Measurements from ENCODE around the gene C5orf58.

The C5orf58 gene

DNA sequence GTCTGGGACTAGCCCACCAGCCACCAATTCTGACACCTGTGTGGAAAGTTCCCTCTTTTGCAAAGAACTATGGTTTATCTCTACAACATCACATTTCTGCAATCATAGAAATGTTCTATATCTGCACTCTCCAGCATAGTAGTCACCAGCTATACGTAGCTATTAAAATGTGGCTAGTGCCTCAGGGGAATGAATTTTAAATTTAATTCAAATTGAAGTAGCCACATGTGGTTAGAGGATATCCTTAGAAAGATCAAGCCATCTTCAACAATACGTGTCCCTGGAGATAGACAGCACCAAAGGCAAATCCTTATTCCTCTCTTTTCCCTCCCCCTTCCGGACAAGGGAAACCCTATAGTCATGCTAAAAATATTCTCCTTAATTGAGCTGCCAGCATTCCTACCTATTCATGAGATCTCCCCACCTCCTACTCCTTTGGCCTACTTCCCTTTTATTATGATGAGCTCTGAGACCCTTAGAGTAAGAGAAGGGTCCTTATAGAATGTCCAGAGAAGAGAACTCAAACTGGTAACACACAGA is 53.7 kb downstream of the C5orf58 start:
- TF ChIP-seq, protein P1, sequence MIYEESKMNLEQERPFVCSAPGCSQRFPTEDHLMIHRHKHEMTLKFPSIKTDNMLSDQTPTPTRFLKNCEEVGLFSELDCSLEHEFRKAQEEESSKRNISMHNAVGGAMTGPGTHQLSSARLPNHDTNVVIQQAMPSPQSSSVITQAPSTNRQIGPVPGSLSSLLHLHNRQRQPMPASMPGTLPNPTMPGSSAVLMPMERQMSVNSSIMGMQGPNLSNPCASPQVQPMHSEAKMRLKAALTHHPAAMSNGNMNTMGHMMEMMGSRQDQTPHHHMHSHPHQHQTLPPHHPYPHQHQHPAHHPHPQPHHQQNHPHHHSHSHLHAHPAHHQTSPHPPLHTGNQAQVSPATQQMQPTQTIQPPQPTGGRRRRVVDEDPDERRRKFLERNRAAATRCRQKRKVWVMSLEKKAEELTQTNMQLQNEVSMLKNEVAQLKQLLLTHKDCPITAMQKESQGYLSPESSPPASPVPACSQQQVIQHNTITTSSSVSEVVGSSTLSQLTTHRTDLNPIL (CRISPR knock-in tag; IDR thresholded peaks at IDR 0.05; ENCODE audit: low read depth), result no peak
- TF ChIP-seq ZFP30 (CRISPR knock-in tag; IDR thresholded peaks at IDR 0.05) (no peak), ZC3H10 (CRISPR knock-in tag; IDR thresholded peaks at IDR 0.05) (no peak), ESRRG (CRISPR knock-in tag; IDR thresholded peaks at IDR 0.05) (no peak), CSDC2 (CRISPR knock-in tag; IDR thresholded peaks at IDR 0.05) (no peak), ZNF8 (CRISPR knock-in tag; IDR thresholded peaks at IDR 0.05) (no peak), SNAI2 (CRISPR knock-in tag; IDR thresholded peaks at IDR 0.05) (no peak), ZNF565 (CRISPR knock-in tag; conservative IDR thresholded peaks at IDR 0.05; ENCODE audit: low read depth) (no peak), TCF4 (CRISPR knock-in tag; IDR thresholded peaks at IDR 0.05; ENCODE audit: borderline replicate concordance) (no peak), TOX (CRISPR knock-in tag; IDR thresholded peaks at IDR 0.05; ENCODE audit: borderline replicate concordance) (no peak), ZNF70 (CRISPR knock-in tag; IDR thresholded peaks at IDR 0.05) (no peak), GLIS3 (CRISPR knock-in tag; IDR thresholded peaks at IDR 0.05) (no peak), ZFP3 (CRISPR knock-in tag; IDR thresholded peaks at IDR 0.05) (no peak)
- TF ChIP-seq, protein P2, sequence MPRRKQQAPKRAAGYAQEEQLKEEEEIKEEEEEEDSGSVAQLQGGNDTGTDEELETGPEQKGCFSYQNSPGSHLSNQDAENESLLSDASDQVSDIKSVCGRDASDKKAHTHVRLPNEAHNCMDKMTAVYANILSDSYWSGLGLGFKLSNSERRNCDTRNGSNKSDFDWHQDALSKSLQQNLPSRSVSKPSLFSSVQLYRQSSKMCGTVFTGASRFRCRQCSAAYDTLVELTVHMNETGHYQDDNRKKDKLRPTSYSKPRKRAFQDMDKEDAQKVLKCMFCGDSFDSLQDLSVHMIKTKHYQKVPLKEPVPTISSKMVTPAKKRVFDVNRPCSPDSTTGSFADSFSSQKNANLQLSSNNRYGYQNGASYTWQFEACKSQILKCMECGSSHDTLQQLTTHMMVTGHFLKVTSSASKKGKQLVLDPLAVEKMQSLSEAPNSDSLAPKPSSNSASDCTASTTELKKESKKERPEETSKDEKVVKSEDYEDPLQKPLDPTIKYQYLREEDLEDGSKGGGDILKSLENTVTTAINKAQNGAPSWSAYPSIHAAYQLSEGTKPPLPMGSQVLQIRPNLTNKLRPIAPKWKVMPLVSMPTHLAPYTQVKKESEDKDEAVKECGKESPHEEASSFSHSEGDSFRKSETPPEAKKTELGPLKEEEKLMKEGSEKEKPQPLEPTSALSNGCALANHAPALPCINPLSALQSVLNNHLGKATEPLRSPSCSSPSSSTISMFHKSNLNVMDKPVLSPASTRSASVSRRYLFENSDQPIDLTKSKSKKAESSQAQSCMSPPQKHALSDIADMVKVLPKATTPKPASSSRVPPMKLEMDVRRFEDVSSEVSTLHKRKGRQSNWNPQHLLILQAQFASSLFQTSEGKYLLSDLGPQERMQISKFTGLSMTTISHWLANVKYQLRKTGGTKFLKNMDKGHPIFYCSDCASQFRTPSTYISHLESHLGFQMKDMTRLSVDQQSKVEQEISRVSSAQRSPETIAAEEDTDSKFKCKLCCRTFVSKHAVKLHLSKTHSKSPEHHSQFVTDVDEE (CRISPR knock-in tag; IDR thresholded peaks at IDR 0.05), result no peak
- TF ChIP-seq, protein P3, sequence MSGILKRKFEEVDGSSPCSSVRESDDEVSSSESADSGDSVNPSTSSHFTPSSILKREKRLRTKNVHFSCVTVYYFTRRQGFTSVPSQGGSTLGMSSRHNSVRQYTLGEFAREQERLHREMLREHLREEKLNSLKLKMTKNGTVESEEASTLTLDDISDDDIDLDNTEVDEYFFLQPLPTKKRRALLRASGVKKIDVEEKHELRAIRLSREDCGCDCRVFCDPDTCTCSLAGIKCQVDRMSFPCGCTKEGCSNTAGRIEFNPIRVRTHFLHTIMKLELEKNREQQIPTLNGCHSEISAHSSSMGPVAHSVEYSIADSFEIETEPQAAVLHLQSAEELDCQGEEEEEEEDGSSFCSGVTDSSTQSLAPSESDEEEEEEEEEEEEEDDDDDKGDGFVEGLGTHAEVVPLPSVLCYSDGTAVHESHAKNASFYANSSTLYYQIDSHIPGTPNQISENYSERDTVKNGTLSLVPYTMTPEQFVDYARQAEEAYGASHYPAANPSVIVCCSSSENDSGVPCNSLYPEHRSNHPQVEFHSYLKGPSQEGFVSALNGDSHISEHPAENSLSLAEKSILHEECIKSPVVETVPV (CRISPR knock-in tag; IDR thresholded peaks at IDR 0.05), result no peak
- no peak for ATAC-seq

DNA sequence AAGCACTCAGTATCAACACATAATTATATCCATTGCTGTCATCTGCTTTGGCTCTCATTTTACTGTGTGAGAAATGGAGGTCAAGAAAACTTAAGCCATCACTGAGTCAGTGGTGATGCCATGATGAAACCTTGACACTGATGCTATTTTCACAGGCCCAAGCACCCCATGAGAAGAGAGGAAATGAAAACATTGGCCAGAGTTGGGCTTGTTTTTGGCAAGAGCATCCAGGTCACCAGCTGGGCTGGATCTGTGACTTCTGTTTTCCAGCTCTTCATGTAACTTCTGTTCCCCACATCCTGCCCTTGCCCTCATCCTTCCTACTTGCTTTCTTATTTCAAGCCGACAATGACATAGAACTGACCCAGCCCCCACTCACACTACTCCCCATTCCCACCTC is 54.7 kb downstream of the C5orf58 start:
- TF ChIP-seq, protein P4, sequence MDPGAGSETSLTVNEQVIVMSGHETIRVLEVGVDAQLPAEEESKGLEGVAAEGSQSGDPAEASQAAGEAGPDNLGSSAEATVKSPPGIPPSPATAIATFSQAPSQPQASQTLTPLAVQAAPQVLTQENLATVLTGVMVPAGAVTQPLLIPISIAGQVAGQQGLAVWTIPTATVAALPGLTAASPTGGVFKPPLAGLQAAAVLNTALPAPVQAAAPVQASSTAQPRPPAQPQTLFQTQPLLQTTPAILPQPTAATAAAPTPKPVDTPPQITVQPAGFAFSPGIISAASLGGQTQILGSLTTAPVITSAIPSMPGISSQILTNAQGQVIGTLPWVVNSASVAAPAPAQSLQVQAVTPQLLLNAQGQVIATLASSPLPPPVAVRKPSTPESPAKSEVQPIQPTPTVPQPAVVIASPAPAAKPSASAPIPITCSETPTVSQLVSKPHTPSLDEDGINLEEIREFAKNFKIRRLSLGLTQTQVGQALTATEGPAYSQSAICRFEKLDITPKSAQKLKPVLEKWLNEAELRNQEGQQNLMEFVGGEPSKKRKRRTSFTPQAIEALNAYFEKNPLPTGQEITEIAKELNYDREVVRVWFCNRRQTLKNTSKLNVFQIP (CRISPR knock-in tag; IDR thresholded peaks at IDR 0.05; ENCODE audit: borderline replicate concordance, low read depth), result no peak
- TF ChIP-seq, protein P5, sequence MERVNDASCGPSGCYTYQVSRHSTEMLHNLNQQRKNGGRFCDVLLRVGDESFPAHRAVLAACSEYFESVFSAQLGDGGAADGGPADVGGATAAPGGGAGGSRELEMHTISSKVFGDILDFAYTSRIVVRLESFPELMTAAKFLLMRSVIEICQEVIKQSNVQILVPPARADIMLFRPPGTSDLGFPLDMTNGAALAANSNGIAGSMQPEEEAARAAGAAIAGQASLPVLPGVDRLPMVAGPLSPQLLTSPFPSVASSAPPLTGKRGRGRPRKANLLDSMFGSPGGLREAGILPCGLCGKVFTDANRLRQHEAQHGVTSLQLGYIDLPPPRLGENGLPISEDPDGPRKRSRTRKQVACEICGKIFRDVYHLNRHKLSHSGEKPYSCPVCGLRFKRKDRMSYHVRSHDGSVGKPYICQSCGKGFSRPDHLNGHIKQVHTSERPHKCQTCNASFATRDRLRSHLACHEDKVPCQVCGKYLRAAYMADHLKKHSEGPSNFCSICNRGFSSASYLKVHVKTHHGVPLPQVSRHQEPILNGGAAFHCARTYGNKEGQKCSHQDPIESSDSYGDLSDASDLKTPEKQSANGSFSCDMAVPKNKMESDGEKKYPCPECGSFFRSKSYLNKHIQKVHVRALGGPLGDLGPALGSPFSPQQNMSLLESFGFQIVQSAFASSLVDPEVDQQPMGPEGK (CRISPR knock-in tag; IDR thresholded peaks at IDR 0.05; ENCODE audit: borderline replicate concordance), result no peak
- TF ChIP-seq, protein P1 (CRISPR knock-in tag; IDR thresholded peaks at IDR 0.05; ENCODE audit: low read depth), result no peak
- TF ChIP-seq ISL1 (CRISPR knock-in tag; IDR thresholded peaks at IDR 0.05), result no peak
- TF ChIP-seq PPARA (CRISPR knock-in tag; IDR thresholded peaks at IDR 0.05; ENCODE audit: borderline replicate concordance), result no peak
- TF ChIP-seq RARB (CRISPR knock-in tag; IDR thresholded peaks at IDR 0.05), result no peak
- TF ChIP-seq, protein P2 (CRISPR knock-in tag; IDR thresholded peaks at IDR 0.05), result no peak
- TF ChIP-seq ZFP30 (CRISPR knock-in tag; IDR thresholded peaks at IDR 0.05), result no peak
- no peak for TF ChIP-seq ZNF8 (CRISPR knock-in tag; IDR thresholded peaks at IDR 0.05)
- TF ChIP-seq BACH2 (CRISPR knock-in tag; IDR thresholded peaks at IDR 0.05; ENCODE audit: borderline replicate concordance), result no peak
- no peak for TF ChIP-seq CSDC2 (CRISPR knock-in tag; IDR thresholded peaks at IDR 0.05)
- TF ChIP-seq ZNF565 (CRISPR knock-in tag; conservative IDR thresholded peaks at IDR 0.05; ENCODE audit: low read depth), result no peak
- TF ChIP-seq, protein P3 (CRISPR knock-in tag; IDR thresholded peaks at IDR 0.05), result no peak
- ATAC-seq, result no peak
